Thoracic aorta (tissue), 2 donors: ENCODE measurements around the gene PPARGC1A. TPM values are rescaled to one million over a fixed set of nuclear protein-coding genes. Genes with fewer than 3 reads are reported as not detected.

Experiments
- ATAC-seq: fragments of 150-250 bp; one replicate; pipeline ENCODE4 v1.8.0; 2017; ENCODE audit warnings: low read depth; ENCODE audit not compliant: insufficient number of reproducible peaks, low FRiP score
- DNase-seq: peaks from one replicate; pipeline ENCODE4 v3.0.0-alpha.2; 2020; ENCODE audit warnings: low spot score
- H3K27ac ChIP-seq, 2 donors: fragments of 200-600 bp; sonication (generic); 1 replicate in 1 of 2; 2 replicates in 1 of 2; pipeline ENCODE4 v1.5.1; 2016; ENCODE audit warnings: mild to moderate bottlenecking in 2 of 2, moderate library complexity in 2 of 2
- H3K27me3 ChIP-seq: fragments of 200-600 bp; sonication (generic); replicated peaks from 2 replicates; pipeline ENCODE4 v1.6.0; 2016; ENCODE audit warnings: mild to moderate bottlenecking; ENCODE audit not compliant: insufficient read depth
- H3K36me3 ChIP-seq: fragments of 200-600 bp; sonication (generic); one replicate; pipeline ENCODE4 v1.5.1; 2016
- H3K4me1 ChIP-seq, 2 donors: fragments of 200-600 bp; sonication (generic); 1 replicate in 1 of 2; 2 replicates in 1 of 2; pipeline versions ENCODE4 v1.5.1 to v1.6.0; 2016; ENCODE audit warnings: low read depth in 2 of 2, mild to moderate bottlenecking in 1 of 2; ENCODE audit not compliant: control insufficient read depth in 1 of 2
- H3K4me3 ChIP-seq: fragments of 200-600 bp; sonication (generic); 2 replicates; pipeline ENCODE4 v1.5.1; 2016; ENCODE audit warnings: mild to moderate bottlenecking
- H3K9me3 ChIP-seq: fragments of 200-600 bp; sonication (generic); 2 replicates; pipeline ENCODE4 v1.5.1; 2016
- CTCF ChIP-seq: fragments of 200-600 bp; sonication (generic); IDR thresholded peaks from one replicate; pipeline ENCODE4 v1.5.1; 2019; ENCODE audit warnings: antibody characterized with exemption
- total RNA-seq, 2 donors: library from RNA; depleted of rRNA; stranded (reverse); fragments of >200 nt; gene quantifications; one replicate each; pipeline versions ENCODE4 v1.1.0 to v1.2.3, GENCODE V29; 2016

The PPARGC1A gene
- total RNA-seq, 2 donors from 2014 or later, result 0.41 to 1.3 TPM

GRCh38 chr4:23924556-23924955 is 34.7 kb upstream of the PPARGC1A start:
- no peak overlapping the region for H3K4me3 ChIP-seq
- H3K4me1 ChIP-seq, result no peaks in the 10 kb centered on the region
- DNase-seq, result no peak
- H3K27ac ChIP-seq, result no peak overlapping the region
- no peaks in the 10 kb centered on the region for H3K9me3 ChIP-seq
- TF ChIP-seq CTCF, result no peak
- ATAC-seq, result no peak
- H3K27me3 ChIP-seq, result no peaks in the 10 kb centered on the region
- H3K36me3 ChIP-seq, result no peaks in the 10 kb centered on the region

- DNase-seq, result no peak
- no peak overlapping the region for H3K4me3 ChIP-seq
- H3K27ac ChIP-seq, result no peak overlapping the region
- no peak for TF ChIP-seq CTCF
- H3K9me3 ChIP-seq, result no peaks in the 10 kb centered on the region
- no peaks in the 10 kb centered on the region for H3K27me3 ChIP-seq
- no peaks in the 10 kb centered on the region for H3K4me1 ChIP-seq
- H3K36me3 ChIP-seq, result no peaks in the 10 kb centered on the region
- no peak for ATAC-seq
Observed at GRCh38 chr4:23923840-23924239, 34.0 kb upstream of the PPARGC1A start.

GRCh38 chr4:23923141-23923540 is 33.3 kb upstream of the PPARGC1A start:
- no peaks in the 10 kb centered on the region for H3K36me3 ChIP-seq
- DNase-seq (no peak), ATAC-seq (no peak)
- H3K4me1 ChIP-seq, result no peaks in the 10 kb centered on the region
- no peaks in the 10 kb centered on the region for H3K27me3 ChIP-seq
- no peak for TF ChIP-seq CTCF
- H3K9me3 ChIP-seq, result no peaks in the 10 kb centered on the region
- no peak overlapping the region for H3K4me3 ChIP-seq
- H3K27ac ChIP-seq, result no peak overlapping the region

- no peak overlapping the region for H3K27ac ChIP-seq
- TF ChIP-seq CTCF, result no peak
Observed at GRCh38 chr4:23922541-23923111, 32.8 kb upstream of the PPARGC1A start.

GRCh38 chr4:23922013-23922412 is 32.2 kb upstream of the PPARGC1A start:
- Histone ChIP-seq H3K4me3 (no peak overlapping the region), H3K36me3 (no peaks in the 10 kb centered on the region), H3K4me1 (no peaks in the 10 kb centered on the region), H3K9me3 (no peaks in the 10 kb centered on the region), H3K27me3 (no peaks in the 10 kb centered on the region), H3K27ac (no peak overlapping the region)
- DNase-seq, result no peak
- ATAC-seq, result no peak
- no peak for TF ChIP-seq CTCF

More at GRCh38 chr4:23922541-23923111, 32.8 kb upstream of the PPARGC1A start:
- Histone ChIP-seq H3K36me3 (no peaks in the 10 kb centered on the region), H3K9me3 (no peaks in the 10 kb centered on the region), H3K4me3 (no peak overlapping the region), H3K27me3 (no peaks in the 10 kb centered on the region), H3K4me1 (no peaks in the 10 kb centered on the region)
- ATAC-seq, result no peak
- no peak for DNase-seq
